OCI-LY7 (cell line): ENCODE data around the gene LAMC1. TPM values are rescaled to one million over a fixed set of nuclear protein-coding genes. Genes with fewer than 3 reads are reported as not detected.

Experiments used
- BruUV-seq: library from RNA; stranded (reverse); fragments of 400-500 nt; replicated peaks from 2 replicates; lab custom pipeline; 2021; lab: Mats Ljungman, UMichigan
- CTCF ChIA-PET: fragments of 300-600 bp; sonication (Branson Sonifier 250); formaldehyde crosslinking; loops from one replicate; lab custom pipeline; 2022; ENCODE audit warnings: antibody characterized with exemption; ENCODE audit not compliant: unreplicated experiment; lab: Charles Lee
- POLR2A ChIA-PET: fragments of 300-600 bp; sonication (Branson Sonifier 250); formaldehyde crosslinking; loops from one replicate; lab custom pipeline; 2022; ENCODE audit warnings: antibody characterized with exemption; lab: Charles Lee
- DNase-seq: peaks from one replicate; pipeline ENCODE4 v3.0.0-alpha.2; 2015; ENCODE audit warnings: low spot score
- H2AFZ ChIP-seq: fragments of 200-600 bp; sonication (generic), shearing (Covaris generic); 2 replicates; pipeline ENCODE4 v1.6.1; 2014; ENCODE audit warnings: mild to moderate bottlenecking, antibody characterized with exemption, low read length, moderate library complexity
- H3K27ac ChIP-seq: fragments of 200-600 bp; sonication (generic); 2 replicates; pipeline ENCODE4 v1.5.1; 2014; ENCODE audit warnings: mixed run types, low read depth, mild to moderate bottlenecking, moderate library complexity, low read length, inconsistent platforms; ENCODE audit not compliant: poor library complexity, severe bottlenecking
- H3K36me3 ChIP-seq: fragments of 200-600 bp; sonication (generic); 2 replicates; pipeline ENCODE4 v1.6.1; 2014; ENCODE audit warnings: mild to moderate bottlenecking, antibody characterized with exemption, low read length, moderate library complexity, mixed read lengths; ENCODE audit not compliant: insufficient read depth
- H3K4me1 ChIP-seq: fragments of 200-600 bp; sonication (generic); 2 replicates; pipeline ENCODE4 v1.5.1; 2014; ENCODE audit warnings: mild to moderate bottlenecking, low read length; ENCODE audit not compliant: insufficient read depth, poor library complexity, severe bottlenecking
- H3K4me2 ChIP-seq: fragments of 200-600 bp; sonication (generic); 2 replicates; pipeline ENCODE4 v1.6.1; 2014; ENCODE audit warnings: mild to moderate bottlenecking, low read length
- H3K4me3 ChIP-seq: fragments of 200-600 bp; sonication (generic); 2 replicates; pipeline ENCODE4 v1.5.1; 2014; ENCODE audit warnings: mild to moderate bottlenecking, low read depth, low read length; ENCODE audit not compliant: poor library complexity, severe bottlenecking
- H3K79me2 ChIP-seq: fragments of 200-600 bp; sonication (generic); 2 replicates; pipeline ENCODE4 v1.6.1; 2016; ENCODE audit warnings: low read depth, mild to moderate bottlenecking, low read length, moderate library complexity, mixed read lengths; ENCODE audit not compliant: insufficient read depth
- H3K9me2 ChIP-seq: fragments of 200-600 bp; sonication (generic); 2 replicates; pipeline ENCODE4 v1.6.1; 2016; ENCODE audit warnings: mild to moderate bottlenecking, low read length, mixed read lengths; ENCODE audit not compliant: insufficient read depth
- H3K9me3 ChIP-seq: fragments of 200-600 bp; sonication (generic); 2 replicates; pipeline ENCODE4 v1.6.1; 2014; ENCODE audit warnings: mild to moderate bottlenecking, mixed run types, low read length, mixed read lengths
- H4K20me1 ChIP-seq: fragments of 200-600 bp; sonication (generic); 2 replicates; pipeline ENCODE4 v1.6.1; 2014; ENCODE audit warnings: mild to moderate bottlenecking, antibody characterized with exemption, low read length, moderate library complexity, mixed read lengths; ENCODE audit not compliant: insufficient read depth
- CTCF ChIP-seq: fragments of 200-600 bp; sonication (generic); conservative IDR thresholded peaks from 2 replicates; pipeline ENCODE4 v1.5.1; 2014; ENCODE audit warnings: mild to moderate bottlenecking, antibody characterized with exemption, low read length, moderate library complexity, mixed read lengths
- EZH2phosphoT487 ChIP-seq: fragments of 200-600 bp; sonication (generic); IDR thresholded peaks from 2 replicates; pipeline ENCODE4 v1.6.1; 2018; ENCODE audit warnings: low read depth, borderline replicate concordance, mild to moderate bottlenecking, mixed run types, antibody characterized with exemption, low read length, moderate library complexity, mixed read lengths
- intact Hi-C: fragments of 100-400 bp; cut with micrococcal nuclease; formaldehyde crosslinking; loops from one replicate; pipeline ENCODE4 v1.10.0; 2022; ENCODE audit not compliant: unreplicated experiment
- total RNA-seq, 2 experiments: library from RNA; depleted of rRNA in 1 of 2; stranded (reverse); fragments of >200 nt in 1 of 2; shearing (Covaris generic) in 1 of 2; gene quantifications; 2 replicates each; pipeline ENCODE4 v1.2.3, GENCODE V29; 2014 to 2022

LAMC1 gene
- total RNA-seq, 2 experiments from 2014 or later = 24.2 to 42.1 TPM

GRCh38 chr1:183142171-183142570, 119.0 kb downstream of the LAMC1 start:
- intact Hi-C loops = loop anchor here (5.0 kb wide), 1 partner anchor 180 kb away; no protein-coding TSS in a partner anchor
- Histone ChIP-seq H3K9me3 (no peaks in the 10 kb centered on the region), H3K4me3 (no peak overlapping the region), H3K4me1 (no peaks in the 10 kb centered on the region), H4K20me1 (no peaks in the 10 kb centered on the region), H2AFZ (no peak overlapping the region), H3K36me3 (peaks cover 46% of the 10 kb centered on the region), H3K4me2 (no peak overlapping the region), H3K27ac (no peak overlapping the region), H3K79me2 (no peaks in the 10 kb centered on the region; the same call in 1 of the 2 replicates), H3K9me2 (no peaks in the 10 kb centered on the region)
- POLR2A ChIA-PET = no interaction called here
- CTCF ChIA-PET = no interaction called here
- TF ChIP-seq CTCF (no peak), EZH2phosphoT487 (no peak)
- DNase-seq = no peak
- BruUV-seq = no TSS peak

GRCh38 chr1:183143576-183144315, 120.5 kb downstream of the LAMC1 start:
- no peaks in the 10 kb centered on the region for H3K9me3 ChIP-seq
- no peak overlapping the region for H2AFZ ChIP-seq
- no peaks in the 10 kb centered on the region for H3K9me2 ChIP-seq
- H3K79me2 ChIP-seq = no peaks in the 10 kb centered on the region; the same call in 1 of the 2 replicates
- intact Hi-C loops = loop anchor here (5.0 kb wide), 1 partner anchor 181 kb away; no protein-coding TSS in a partner anchor
- H3K4me3 ChIP-seq = no peak overlapping the region
- H3K4me1 ChIP-seq = no peaks in the 10 kb centered on the region
- BruUV-seq = no TSS peak
- ChIA-PET CTCF (no interaction called here), POLR2A (interaction anchor here (1.0 kb wide), 1 partner anchor 31 kb away, joined by 3 read pairs; no protein-coding TSS in a partner anchor)
- no peaks in the 10 kb centered on the region for H4K20me1 ChIP-seq
- H3K4me2 ChIP-seq = no peak overlapping the region
- TF ChIP-seq EZH2phosphoT487 (no peak), CTCF (no peak)
- no peak overlapping the region for H3K27ac ChIP-seq
- no peak for DNase-seq
- H3K36me3 ChIP-seq = peaks cover 32% of the 10 kb centered on the region

GRCh38 chr1:183144752-183145151, 121.5 kb downstream of the LAMC1 start:
- Histone ChIP-seq H3K4me2 (no peak overlapping the region), H3K9me2 (no peaks in the 10 kb centered on the region), H3K79me2 (no peaks in the 10 kb centered on the region), H3K36me3 (peaks cover 26% of the 10 kb centered on the region), H3K4me1 (no peaks in the 10 kb centered on the region), H2AFZ (no peak overlapping the region), H3K9me3 (no peaks in the 10 kb centered on the region), H3K4me3 (no peak overlapping the region), H3K27ac (no peak overlapping the region), H4K20me1 (no peaks in the 10 kb centered on the region)
- POLR2A ChIA-PET = interaction anchor here (0.8 kb wide), 1 partner anchor 186 kb away, joined by 3 read pairs; no protein-coding TSS in a partner anchor
- DNase-seq = no peak
- BruUV-seq = no TSS peak
- CTCF ChIA-PET = no interaction called here
- no peak for TF ChIP-seq EZH2phosphoT487
- TF ChIP-seq CTCF = no peak
- intact Hi-C loops = loop anchor here (5.0 kb wide), 1 partner anchor 182 kb away; no protein-coding TSS in a partner anchor
